K562 treated with DMSO at 1 percent for 48 hours (cell line): ENCODE results near the gene FLRT3. TPM values are rescaled to one million over a fixed set of nuclear protein-coding genes. Genes with fewer than 3 reads are reported as not detected.

Experiments used
- total RNA-seq: library from RNA; unstranded; fragments of 300-600 nt; gene quantifications from 2 replicates; pipeline ENCODE4 v1.2.3, GENCODE V29; 2022; ENCODE audit warnings: low replicate concordance; ENCODE audit errors: extremely low read depth

Gene FLRT3
- not detected in 2 replicates for total RNA-seq

DNA sequence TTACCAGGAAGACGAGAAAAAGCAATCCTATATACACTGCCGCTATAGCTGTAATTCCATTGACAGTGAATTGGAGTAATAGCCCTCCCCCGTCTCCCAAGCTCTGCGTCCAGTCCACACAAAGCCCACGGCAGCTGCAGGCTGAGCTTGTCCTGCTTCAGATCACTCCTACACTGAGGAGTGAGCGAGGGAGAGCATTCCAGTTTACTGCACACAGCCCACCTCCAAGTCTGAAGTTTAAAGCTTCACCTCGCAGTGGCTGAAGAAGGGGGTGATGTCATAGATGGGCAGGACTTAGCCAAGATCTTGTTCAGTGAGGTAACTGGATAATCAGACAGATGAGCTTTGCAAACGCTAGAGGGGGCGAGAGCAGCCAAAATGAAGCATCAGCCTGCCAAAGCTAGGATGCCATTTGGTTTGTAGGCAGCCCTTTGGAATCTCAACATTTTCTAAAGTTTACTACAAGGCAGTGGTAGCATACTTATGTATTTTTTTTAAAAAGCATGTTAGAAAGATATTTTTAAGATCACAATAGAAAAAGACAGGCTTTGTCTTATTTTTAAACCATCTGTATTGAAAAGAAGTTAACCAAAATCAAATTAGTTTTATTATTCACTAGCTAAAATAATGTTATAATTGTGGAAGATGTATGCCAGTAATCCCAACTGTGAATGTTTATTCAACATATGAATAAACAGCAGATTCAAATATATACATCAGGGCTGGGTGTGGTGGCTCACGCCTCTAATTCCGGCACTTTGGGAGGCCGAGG lies at the start of gene FLRT3:
TSS of gene FLRT3 (minus strand) at position 213 of the 772 bp plus-strand sequence. CDS start 10,106 bp downstream, outside the sequence.

